Measurements from ENCODE around the gene HSPA5.
"Not testable (repeated sequence)": the region's sequence is repeated elsewhere in the genome, so short reads cannot be mapped to it uniquely, and the experiment has no call there.

Gene HSPA5

DNA sequence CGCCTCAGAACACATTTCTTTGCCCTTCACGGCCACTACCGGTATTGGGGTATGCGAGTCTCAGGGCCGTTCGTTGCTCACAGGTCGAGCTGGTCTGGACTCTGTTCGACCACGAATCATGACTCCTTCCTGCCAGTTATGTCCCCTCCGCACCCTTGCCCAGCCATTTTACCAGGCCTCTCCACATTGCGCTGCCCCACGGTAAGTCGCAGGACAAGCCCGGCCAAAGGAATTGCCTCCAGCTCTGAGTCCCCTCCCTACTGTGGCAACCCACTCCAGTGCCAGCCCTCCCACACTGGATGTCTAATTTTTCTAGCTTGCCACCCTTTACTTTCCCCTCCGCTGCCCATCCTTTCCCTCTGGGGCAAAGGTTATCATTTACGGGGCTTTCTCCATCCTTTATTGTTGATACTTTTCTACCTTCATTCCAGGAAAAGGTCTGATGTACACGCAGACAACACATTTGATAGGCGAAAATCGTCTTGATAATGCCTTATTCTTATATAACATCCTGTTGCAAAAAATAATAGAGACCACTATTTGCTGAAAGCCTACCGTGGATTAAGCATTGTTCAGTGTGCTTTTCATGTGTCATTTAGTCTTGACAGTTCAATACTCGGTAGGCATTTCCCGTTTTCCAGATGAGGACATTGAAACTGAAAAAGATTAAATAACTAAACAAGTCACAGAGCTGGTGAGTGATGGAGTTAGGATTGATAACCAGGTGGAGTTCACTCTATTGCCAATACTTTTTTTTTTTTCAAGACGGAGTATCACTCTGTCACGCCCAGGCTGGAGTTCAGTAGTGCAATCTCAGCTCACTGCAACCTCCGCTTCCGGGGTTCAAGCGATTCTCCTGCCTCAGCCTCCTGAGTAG is 958 bp upstream of the HSPA5 start:
- DNase-seq = no peak

DNA sequence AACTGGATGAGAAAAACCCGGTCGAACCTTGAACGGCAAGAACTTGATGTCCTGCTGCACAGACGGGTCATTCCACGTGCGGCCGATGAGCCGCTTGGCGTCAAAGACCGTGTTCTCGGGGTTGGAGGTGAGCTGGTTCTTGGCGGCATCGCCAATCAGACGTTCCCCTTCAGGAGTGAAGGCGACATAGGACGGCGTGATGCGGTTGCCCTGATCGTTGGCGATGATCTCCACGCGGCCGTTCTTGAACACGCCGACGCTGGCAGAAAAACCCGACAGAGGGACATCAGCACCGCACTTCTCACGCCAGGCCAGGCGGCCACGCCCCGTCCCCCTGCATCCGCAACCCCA is 519 bp downstream of the HSPA5 start:
- DNase-seq = peak; percentile 2

DNA sequence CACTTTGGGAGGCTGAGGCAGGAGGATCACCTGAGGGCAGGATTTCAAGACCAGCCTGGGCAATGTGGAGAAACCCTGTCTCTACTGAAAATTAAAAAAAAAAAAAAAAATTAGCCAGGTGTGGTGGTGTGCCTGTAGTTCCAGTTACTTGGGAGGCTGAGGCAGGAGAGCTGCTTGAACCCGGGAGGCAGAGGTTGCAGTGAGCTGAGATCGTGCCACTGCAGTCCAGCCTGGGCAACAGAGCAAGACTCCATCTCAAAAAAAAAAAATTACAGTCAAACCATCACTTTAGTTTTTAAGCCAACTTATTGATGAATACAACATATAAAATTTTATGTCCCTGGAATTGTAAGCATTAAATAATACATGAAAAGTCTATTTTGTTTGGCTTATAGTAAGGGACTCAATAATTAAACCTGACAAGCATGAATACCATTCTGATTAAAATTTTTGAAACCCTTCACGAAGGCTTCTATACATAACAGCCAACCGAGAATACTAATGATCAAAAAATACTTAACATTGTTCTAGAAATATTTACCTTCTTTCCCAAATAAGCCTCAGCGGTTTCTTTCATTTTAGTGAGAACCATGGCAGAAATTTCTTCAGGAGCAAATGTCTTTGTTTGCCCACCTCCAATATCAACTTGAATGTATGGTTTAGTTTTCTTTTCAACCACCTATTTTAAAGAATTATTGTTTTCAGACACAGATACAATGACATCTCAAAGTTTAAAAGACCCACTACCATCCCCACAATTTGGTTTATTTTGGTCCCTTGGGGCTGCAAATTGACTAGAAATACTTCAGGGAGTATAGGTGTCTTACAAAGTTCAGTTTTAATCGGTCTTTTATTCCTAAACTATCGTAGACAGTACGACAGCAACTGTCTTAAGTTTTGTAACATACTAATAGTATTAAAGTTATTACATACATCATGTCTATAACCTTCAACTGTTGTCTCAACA is 1.2 kb downstream of the HSPA5 start:
- DNase-seq = no peak

DNA sequence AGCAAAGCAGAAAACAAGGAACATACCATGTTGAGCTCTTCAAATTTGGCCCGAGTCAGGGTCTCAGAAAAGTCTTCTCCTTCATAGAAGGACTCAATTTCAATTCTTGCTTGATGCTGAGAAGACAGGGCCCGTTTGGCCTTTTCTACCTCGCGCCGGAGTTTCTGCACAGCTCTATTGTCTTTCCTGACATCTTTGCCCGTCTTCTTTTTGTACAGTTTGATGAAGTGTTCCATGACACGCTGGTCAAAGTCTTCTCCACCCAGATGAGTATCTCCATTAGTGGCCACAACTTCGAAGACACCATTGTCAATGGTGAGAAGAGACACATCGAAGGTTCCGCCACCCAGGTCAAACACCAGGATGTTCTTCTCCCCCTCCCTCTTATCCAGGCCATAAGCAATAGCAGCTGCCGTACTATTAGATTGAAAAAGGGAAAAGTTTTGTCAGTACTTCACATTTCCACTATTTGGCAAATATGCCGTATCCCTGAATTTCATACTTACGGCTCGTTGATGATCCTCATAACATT is 2.2 kb downstream of the HSPA5 start:
- DNase-seq = no peak

DNA sequence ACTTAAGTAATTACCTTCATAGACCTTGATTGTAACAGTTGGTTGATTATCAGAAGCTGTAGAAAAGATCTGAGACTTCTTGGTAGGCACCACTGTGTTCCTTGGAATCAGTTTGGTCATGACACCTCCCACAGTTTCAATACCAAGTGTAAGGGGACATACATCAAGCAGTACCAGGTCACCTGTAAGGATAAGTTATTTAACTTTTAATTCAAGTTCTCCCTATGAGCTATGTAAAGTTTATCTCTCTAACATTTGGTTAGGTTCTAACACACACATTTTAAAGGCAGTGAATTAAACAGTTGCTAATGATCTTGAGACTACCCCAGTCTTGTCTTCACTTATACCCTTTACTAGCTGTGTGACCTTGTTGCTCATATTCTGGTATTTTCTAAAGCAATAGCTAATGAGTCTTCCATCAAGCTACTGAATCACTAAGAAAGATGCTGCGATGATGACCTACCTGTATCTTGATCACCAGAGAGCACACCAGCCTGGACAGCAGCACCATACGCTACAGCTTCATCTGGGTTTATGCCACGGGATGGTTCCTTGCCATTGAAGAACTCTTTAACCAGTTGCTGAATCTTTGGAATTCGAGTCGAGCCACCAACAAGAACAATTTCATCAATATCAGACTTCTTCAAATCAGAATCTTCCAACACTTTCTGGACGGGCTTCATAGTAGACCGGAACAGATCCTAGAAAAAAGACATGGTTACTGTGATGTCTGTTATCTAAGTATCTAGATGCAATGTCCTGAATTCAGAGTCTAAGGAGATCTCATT is 2.8 kb downstream of the HSPA5 start:
- DNase-seq = no peak

DNA sequence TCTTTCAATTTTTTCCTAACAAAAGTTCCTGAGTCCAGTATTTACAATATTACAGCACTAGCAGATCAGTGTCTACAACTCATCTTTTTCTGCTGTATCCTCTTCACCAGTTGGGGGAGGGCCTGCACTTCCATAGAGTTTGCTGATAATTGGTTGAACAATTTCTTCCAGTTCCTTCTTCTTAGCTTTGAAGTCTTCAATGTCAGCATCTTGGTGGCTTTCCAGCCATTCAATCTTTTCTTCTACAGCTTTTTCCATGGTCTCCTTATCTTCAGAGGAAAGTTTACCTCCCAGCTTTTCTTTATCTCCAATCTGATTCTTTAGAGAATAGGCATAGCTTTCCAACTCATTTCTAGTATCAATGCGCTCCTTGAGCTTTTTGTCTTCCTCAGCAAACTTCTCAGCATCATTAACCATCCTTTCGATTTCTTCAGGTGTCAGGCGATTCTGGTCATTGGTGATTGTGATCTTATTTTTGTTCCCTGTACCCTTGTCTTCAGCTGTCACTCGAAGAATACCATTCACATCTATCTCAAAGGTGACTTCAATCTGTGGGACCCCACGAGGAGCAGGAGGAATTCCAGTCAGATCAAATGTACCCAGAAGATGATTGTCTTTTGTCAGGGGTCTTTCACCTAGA is 4.5 kb downstream of the HSPA5 start:
- not testable (repeated sequence) for DNase-seq

DNA sequence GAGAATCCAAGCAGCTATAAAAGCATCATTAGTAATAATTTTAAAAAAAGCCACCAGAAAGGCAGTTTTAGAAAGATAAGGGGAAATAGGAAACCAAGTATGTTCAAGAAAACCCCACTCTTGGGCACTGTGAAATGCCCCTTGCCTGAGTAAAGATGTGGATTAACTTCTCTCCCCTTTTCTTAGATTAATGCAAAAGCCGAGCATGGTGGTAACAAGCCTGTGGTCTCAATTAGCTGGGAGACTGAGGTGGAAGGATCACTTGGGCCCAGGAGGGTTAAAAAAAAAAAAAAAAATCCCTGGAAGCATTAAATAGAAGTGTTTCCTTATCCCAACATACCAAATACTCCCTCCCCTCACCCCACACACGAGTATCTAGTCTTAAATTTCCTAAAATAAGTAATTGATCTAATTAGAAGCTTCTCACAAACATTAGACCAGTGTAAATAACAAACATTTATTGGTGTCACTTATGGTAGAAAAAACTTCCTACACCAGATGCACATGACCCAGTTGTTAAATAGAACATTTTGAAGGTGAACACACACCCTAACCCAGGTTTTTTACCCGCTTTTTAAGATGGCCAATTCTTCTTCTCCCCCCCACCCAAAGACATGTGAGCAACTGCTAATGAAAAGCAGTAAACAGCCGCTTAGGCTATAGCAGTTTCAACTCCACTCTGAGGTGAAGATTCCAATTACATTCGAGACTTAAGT is 5.2 kb downstream of the HSPA5 start:
- DNase-seq = no peak

DNA sequence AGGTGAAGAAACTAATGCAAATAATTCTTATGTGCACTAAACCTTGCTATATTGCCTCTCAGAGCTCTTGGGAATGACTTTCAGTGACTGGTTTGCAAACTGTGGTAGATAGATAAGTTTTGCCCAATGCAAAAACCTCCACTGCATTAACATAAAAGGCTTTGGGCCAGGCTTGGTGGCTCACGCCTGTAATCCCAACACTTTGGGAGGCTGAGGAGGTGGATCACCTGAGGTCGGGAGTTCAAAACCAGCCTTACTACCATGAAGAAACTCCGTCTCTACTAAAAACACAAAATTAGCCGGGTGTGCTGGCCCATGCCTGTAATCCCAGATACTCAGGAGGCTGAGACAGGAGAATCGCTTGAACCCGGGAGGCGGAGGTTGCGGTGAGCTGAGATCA is 7.0 kb downstream of the HSPA5 start:
- DNase-seq = not testable (repeated sequence)

DNA sequence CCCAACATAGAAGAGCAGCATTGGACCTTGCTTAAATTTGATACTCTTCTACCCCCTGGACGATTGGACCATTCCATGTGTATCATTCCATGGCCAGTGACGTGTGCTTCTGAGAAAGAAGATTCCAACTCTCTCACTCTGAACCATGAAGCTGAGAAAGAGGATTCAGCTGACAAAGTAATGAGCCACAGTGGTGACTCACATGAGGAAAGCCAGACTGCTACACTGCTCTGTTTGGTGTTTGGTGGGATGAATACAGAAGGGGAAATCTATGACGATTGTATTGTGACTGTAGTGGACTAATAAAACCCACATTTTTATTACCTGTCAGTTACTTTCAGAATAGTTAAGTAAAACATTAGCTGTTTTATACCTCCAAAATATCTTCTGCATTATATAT is 7.5 kb downstream of the HSPA5 start:
- no peak for DNase-seq

DNA sequence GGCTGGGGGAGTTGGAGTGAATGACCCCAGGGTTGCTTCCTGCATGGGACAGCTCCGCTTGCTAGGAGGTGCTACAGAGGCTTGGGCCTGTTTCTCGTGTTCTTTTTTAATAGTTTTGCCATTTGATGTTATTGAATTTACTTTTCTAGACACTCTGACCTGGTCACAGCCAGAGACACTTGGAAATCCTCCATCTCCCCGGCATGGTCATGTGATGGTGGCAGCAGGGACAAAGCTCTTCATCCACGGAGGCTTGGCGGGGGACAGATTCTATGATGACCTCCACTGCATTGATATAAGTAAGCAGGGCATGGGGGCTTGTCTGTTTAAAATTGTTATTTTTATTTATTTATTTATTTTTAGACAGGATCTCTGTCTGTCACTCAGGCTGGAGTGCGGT is 13.4 kb downstream of the HSPA5 start:
- no peak for DNase-seq

DNA sequence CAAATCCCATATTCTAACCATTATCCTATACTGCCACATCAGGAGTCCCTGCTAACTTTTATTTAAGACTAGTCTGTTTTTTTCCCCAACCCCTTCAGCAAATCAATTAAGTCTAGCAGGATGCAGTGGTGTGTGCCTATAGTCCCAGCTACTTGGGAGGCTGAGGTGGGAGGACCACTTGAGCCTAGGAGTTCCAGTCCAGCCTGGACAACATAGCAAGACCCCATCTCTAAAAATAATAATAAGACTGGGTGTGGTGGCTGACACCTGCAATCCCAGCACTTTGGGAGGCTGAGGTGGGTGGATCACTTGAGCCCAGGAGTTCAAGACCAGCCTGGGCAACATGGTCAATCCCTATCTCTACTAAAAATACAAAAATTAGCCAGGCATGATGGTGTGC is 16.3 kb downstream of the HSPA5 start:
- not testable (repeated sequence) for DNase-seq

DNA sequence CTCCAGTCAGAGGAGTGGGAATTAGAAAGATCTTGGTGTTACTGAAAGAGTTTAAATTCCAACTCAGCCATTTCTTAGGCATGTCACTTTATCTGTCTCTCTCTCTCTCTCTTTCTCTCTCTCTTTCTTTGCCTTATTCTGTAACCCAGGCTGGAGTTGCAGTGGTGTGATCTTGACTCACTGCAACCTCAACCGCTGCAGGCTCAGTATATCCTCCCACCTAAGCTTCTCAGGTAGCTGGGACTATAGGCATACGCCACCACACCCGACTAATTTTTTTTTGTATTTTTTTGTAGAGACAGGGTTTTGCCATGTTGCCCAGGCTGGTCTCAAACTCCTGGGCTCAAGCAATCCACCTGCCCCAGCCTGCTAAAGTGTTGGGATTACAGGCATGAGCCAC is 22.5 kb downstream of the HSPA5 start:
- DNase-seq = no peak

DNA sequence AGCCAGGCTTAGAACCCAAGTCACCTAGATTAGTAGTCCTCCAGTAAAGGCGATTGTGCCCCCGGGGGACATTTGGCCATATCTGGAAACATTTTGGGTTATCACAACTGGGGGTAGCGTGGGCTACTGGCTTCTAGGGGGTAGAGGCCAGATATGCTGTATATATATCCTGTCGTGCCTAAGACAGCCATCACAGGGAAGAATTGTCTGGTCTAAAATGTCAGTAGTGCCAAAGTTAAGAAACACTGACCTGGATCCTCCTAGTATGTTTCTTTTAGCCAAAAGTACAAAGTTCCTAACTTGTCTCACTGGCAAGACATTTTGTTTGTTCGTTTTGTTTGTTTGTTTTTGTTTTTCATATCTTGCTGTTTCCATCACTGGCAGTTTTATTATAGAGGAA is 27.0 kb downstream of the HSPA5 start:
- DNase-seq = no peak

DNA sequence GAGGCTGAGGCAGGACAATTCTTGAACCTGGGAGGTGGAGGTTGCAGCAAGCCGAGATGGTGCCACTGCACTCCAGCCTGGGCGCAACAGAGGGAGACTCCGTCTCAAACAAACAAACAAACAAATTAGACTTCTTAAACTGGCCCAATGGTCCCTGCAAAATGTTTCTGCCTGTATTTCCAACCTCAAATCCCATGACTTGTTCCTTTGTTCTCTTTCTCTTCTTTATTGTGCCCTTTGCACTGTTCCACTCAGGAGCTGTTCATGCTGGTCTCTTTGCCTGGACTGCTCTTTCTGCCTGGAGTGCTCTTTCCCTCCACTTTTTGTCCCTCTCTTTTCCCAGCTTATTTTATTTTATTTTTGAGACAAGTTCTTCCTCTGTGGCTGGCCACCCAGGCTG is 36.7 kb downstream of the HSPA5 start:
- DNase-seq = no peak

DNA sequence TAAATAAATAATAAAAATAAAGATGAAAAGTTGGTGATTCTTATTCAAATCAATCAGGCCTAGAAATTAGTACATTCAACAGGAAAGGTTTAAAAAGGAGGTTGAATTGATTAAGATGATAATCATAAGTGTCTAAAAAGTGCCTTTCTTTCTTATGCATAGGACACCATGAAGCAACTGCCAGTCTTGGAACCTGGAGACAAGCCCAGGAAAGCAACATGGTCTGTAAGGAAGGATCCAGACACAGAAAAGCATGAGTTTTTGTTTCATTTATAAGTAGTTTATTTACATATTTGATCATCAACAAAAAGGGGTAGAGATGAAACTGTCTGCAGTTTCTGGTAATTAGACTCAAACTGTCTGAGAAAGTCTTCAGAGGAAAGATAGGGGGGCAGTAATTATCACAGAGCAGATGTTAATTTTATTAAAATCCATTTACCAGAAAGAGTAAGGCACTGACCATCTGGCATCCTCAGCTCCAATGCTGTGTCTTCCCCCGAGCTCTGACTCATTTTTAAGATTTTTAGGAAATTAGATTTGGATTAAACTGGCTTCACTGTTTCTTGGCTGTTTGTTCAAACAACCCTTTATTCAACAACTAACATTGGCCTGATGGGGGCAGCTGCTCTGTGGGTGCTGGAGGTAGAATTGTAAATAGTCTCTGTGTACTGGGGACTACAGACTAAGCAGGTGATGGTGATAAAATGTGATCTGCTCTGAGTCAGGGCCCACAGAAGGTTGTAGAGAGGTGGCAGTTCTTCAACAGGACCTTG is 38.1 kb downstream of the HSPA5 start:
- no peak for DNase-seq

DNA sequence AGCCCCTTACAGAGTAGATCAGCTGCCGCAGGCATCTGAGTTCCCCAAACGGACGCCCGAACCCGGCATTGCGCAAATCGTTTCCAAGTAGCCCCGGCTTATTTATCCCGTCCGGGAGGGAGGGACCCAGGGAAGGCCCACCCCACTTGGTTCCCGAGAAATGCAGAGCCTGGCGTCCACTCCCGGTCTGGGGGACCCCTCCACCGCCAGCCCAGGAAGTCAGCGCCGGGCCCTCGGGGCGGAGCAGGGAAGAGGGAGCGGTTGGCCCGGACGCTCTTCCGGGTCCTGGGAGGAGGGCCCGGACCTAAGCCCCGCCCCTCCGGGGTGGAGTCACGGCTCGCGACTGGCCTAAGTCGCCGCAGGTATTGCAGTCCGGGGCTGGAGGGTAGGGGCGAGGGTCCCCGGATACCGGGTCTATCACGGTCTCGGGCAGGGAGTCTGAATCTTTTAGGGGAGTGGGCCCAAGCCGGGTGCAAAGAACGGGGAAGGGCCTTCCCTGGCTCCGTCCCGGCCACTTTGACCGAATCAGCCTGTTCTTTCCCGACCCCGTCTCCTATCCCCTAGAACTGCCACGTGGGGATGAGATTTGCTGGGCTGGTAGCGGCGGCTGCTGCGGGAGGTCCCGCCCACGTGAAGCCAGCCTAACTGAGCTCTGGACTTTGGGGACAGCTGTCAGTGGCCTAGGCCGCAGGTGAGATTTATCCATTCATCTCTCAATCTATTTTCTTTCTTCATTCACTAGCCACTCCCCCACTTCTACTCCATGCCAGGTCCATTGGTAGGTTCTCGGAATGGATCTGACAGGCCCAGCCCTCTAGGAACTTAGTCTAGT is 40.7 kb downstream of the HSPA5 start, which contains the start of gene RABEPK:
Gene RABEPK, plus strand, starts transcription at position 327 of the 832 bp plus-strand sequence. CDS start 2,472 bp downstream, outside the sequence.
- DNase-seq = peak; percentile 87

DNA sequence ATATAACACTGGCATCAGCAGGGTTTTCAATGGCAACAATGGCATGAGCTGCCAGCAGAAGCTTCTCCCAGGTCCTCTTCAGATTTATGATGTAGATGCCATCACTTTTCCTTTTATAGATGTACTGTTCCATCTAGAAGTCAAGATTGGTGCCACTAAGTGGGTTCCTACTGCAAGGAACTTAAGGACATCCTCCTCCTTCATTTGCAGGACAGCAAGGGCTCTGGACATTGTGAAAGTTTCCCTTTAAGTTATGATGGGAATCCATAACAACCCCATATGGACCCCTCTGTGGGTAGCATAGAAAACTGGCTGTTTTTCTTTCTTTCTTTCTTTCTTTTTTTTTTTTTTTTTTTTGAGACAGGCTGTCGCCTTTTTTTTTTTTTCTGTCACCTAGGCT is 45.6 kb downstream of the HSPA5 start:
- not testable (repeated sequence) for DNase-seq

DNA sequence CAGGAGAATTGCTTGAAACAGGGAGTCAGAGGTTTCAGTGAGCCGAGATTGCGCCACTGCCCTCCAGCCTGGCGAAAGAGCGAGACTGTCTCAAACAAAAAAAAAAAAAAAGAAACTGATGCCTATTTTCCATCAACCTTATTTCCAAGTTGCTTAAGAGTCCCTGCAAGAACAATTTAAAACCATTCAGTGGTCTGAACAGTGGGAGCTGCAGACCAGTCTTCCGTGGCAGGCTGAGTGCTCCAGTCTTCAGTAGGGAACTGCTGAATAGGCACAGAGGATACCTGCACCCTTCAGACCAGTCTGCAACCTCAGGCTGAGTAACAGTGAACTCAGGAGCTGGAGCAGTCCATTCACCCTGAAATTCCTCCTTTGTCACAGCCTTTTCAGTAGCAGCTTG is 46.7 kb downstream of the HSPA5 start:
- DNase-seq = not testable (repeated sequence)

DNA sequence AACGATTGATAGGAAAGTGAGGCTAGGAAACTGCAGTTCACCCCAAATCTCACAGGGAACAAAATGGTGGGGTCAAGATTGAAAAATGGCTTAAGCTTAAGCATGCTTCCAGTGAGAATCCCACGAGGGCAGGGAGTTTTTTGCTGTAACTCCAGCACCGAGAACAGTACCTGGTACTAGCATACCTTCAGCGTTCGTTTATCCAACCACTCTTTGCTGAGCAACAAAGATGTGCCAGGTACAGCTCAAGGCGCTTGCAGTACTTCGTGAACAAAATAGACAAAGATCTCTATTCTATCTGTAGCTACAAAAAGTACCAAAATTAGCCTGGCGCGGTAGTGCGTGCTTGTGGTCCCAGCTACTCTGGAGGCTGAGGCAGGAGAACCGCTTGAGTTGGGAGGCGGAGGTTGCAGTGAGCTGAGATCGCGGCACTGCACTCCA is 50.8 kb downstream of the HSPA5 start:
- no peak for DNase-seq

All from NCI-H1105 (cell line).